Measurements from ENCODE around the gene TMEM164. TPM values are rescaled to one million over a fixed set of nuclear protein-coding genes. Genes with fewer than 3 reads are reported as not detected.
A peak's percentile ranks its signal among the peaks of the same experiment; 100 is the strongest.

Gene TMEM164
- total RNA-seq, 1 donor from 2014 or later = 17.6 TPM

DNA sequence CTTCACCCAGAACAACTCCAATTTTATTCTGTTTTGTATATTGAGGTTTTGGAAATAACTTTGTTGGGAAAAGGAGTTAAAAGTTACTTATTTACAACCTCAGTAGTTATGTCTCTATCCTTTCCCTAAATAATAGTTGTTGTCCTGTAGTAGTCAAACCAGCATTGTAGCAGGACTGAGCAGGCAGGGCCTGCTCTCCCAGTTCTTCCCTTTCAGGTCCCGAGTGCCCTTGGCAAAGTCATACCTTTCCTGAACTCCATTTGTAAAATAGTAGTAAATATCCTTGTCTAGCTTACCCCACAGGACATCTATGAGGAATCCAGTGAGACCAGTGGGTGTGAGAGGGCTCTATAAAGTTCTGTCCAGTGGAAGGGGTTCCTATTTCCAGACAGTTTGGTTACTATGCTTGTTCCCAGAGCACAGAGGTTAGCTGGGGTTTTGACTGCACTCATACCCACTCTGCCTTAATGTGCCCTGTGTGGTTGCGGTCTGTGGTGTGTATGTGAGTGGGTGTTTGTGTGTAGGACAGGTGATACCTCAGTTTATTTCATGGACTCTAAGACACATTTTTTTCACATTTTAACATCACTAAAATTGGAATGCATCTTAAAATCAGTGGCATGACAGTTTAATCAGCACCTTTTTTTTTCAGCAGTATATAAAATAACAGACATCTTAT, 178.7 kb downstream of the TMEM164 start:
- no peak for DNase-seq (ENCODE audit: low read depth)
- no peak for FAIRE-seq
- no peaks in the 10 kb centered on the region for H3K9me3 Mint-ChIP-seq (ENCODE audit: unreplicated experiment)
- Histone ChIP-seq H3K36me3 (ENCODE audit: insufficient read depth, low read length) (no peaks in the 10 kb centered on the region), H2AFZ (ENCODE audit: low read depth, low read length) (no peak overlapping the region), H3K4me2 (ENCODE audit: low read length) (peak overlapping the region; percentile 78), H3K27me3 (ENCODE audit: insufficient read depth, low read length) (no peaks in the 10 kb centered on the region), H3K27ac (ENCODE audit: low read depth, low read length) (peak overlapping the region; percentile 83), H3K79me2 (ENCODE audit: insufficient read depth, low read length) (no peaks in the 10 kb centered on the region), H3K9ac (ENCODE audit: low read length) (peak overlapping the region; percentile 57), H3K9me3 (ENCODE audit: insufficient read depth, low read depth, low read length) (no peaks in the 10 kb centered on the region), H3K4me1 (ENCODE audit: insufficient read depth, low read length) (peaks cover 33% of the 10 kb centered on the region), H4K20me1 (ENCODE audit: insufficient read depth, low read length) (no peaks in the 10 kb centered on the region), H3K4me3 (ENCODE audit: insufficient read depth, low read depth, low read length) (no peak overlapping the region)
- no peaks in the 10 kb centered on the region for H3K27me3 Mint-ChIP-seq (ENCODE audit: low read depth, unreplicated experiment)
- peak overlapping the region; percentile 47 for H3K27ac Mint-ChIP-seq (ENCODE audit: unreplicated experiment)
- TF ChIP-seq EZH2 (IDR thresholded peaks at IDR 0.05; ENCODE audit: insufficient read depth, low read length) = no peak
- TF ChIP-seq, protein P1, sequence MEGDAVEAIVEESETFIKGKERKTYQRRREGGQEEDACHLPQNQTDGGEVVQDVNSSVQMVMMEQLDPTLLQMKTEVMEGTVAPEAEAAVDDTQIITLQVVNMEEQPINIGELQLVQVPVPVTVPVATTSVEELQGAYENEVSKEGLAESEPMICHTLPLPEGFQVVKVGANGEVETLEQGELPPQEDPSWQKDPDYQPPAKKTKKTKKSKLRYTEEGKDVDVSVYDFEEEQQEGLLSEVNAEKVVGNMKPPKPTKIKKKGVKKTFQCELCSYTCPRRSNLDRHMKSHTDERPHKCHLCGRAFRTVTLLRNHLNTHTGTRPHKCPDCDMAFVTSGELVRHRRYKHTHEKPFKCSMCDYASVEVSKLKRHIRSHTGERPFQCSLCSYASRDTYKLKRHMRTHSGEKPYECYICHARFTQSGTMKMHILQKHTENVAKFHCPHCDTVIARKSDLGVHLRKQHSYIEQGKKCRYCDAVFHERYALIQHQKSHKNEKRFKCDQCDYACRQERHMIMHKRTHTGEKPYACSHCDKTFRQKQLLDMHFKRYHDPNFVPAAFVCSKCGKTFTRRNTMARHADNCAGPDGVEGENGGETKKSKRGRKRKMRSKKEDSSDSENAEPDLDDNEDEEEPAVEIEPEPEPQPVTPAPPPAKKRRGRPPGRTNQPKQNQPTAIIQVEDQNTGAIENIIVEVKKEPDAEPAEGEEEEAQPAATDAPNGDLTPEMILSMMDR (IDR thresholded peaks at IDR 0.05; ENCODE audit: insufficient read depth, low read depth, low read length) = no peak
- H3K36me3 Mint-ChIP-seq (ENCODE audit: low read depth, unreplicated experiment) = no peaks in the 10 kb centered on the region
- peaks cover 20% of the 10 kb centered on the region for H3K4me1 Mint-ChIP-seq (ENCODE audit: low read depth, unreplicated experiment)
- H3K4me3 Mint-ChIP-seq (ENCODE audit: unreplicated experiment) = no peak overlapping the region

DNA sequence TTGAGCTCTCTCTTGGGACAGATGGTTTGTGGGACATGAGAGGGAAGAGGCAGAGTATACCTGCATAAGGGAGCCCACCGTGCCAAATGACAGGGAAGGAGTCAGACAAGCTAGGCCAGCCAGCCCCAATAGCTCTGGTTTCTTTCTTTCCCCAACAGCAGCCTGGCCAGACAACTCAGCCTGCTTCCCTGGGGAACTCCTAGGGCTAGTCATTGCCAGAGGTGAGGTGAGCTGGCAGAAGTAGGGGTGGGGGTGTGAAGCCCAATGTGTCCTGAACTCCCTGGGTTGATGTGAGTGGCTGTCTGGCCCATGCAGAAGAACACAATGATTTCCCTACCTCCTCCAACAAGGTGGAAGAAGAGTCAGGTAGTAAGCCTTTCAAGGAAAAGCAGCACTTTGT, 179.4 kb downstream of the TMEM164 start:
- Histone ChIP-seq H3K27me3 (ENCODE audit: insufficient read depth, low read length) (no peaks in the 10 kb centered on the region), H3K36me3 (ENCODE audit: insufficient read depth, low read length) (no peaks in the 10 kb centered on the region), H3K79me2 (ENCODE audit: insufficient read depth, low read length) (no peaks in the 10 kb centered on the region), H3K9ac (ENCODE audit: low read length) (no peak overlapping the region), H2AFZ (ENCODE audit: low read depth, low read length) (no peak overlapping the region), H3K4me3 (ENCODE audit: insufficient read depth, low read depth, low read length) (no peak overlapping the region), H4K20me1 (ENCODE audit: insufficient read depth, low read length) (no peaks in the 10 kb centered on the region), H3K4me2 (ENCODE audit: low read length) (no peak overlapping the region), H3K27ac (ENCODE audit: low read depth, low read length) (peak overlapping the region; percentile 83), H3K9me3 (ENCODE audit: insufficient read depth, low read depth, low read length) (no peaks in the 10 kb centered on the region), H3K4me1 (ENCODE audit: insufficient read depth, low read length) (peaks cover 33% of the 10 kb centered on the region)
- H3K9me3 Mint-ChIP-seq (ENCODE audit: unreplicated experiment) = no peaks in the 10 kb centered on the region
- H3K4me1 Mint-ChIP-seq (ENCODE audit: low read depth, unreplicated experiment) = peaks cover 20% of the 10 kb centered on the region
- TF ChIP-seq EZH2 (IDR thresholded peaks at IDR 0.05; ENCODE audit: insufficient read depth, low read length) = no peak
- TF ChIP-seq, protein P1 (IDR thresholded peaks at IDR 0.05; ENCODE audit: insufficient read depth, low read depth, low read length) = no peak
- no peak for FAIRE-seq
- DNase-seq (ENCODE audit: low read depth) = no peak
- no peak overlapping the region for H3K27ac Mint-ChIP-seq (ENCODE audit: unreplicated experiment)
- no peak overlapping the region for H3K4me3 Mint-ChIP-seq (ENCODE audit: unreplicated experiment)
- H3K27me3 Mint-ChIP-seq (ENCODE audit: low read depth, unreplicated experiment) = no peaks in the 10 kb centered on the region
- H3K36me3 Mint-ChIP-seq (ENCODE audit: low read depth, unreplicated experiment) = no peaks in the 10 kb centered on the region

DNA sequence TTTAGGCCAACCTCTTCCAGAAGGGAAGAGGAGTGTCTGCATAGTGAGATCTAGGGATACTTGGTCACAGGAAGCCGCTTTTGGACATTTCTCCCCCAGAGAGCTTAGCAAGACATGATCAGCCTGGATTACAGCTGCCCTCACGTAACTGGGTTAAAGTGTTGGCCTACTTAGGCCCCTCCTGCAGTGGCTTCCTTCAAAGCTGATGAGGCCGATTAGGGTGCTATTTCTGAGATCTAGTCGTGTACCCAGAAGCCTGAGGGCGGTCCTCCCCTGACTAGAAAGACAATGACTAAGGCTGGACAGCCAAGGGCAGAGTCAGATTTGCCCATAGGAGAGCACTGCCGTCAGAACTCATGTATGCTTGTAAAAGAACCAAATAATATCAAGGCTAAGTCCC, 180.0 kb downstream of the TMEM164 start:
- Histone ChIP-seq H3K4me2 (ENCODE audit: low read length) (no peak overlapping the region), H3K4me1 (ENCODE audit: insufficient read depth, low read length) (peaks cover 33% of the 10 kb centered on the region), H3K36me3 (ENCODE audit: insufficient read depth, low read length) (no peaks in the 10 kb centered on the region), H3K4me3 (ENCODE audit: insufficient read depth, low read depth, low read length) (no peak overlapping the region), H3K79me2 (ENCODE audit: insufficient read depth, low read length) (no peaks in the 10 kb centered on the region), H4K20me1 (ENCODE audit: insufficient read depth, low read length) (no peaks in the 10 kb centered on the region), H3K9me3 (ENCODE audit: insufficient read depth, low read depth, low read length) (no peaks in the 10 kb centered on the region), H2AFZ (ENCODE audit: low read depth, low read length) (no peak overlapping the region), H3K27me3 (ENCODE audit: insufficient read depth, low read length) (no peaks in the 10 kb centered on the region), H3K27ac (ENCODE audit: low read depth, low read length) (no peak overlapping the region), H3K9ac (ENCODE audit: low read length) (no peak overlapping the region)
- no peaks in the 10 kb centered on the region for H3K27me3 Mint-ChIP-seq (ENCODE audit: low read depth, unreplicated experiment)
- H3K4me1 Mint-ChIP-seq (ENCODE audit: low read depth, unreplicated experiment) = peaks cover 20% of the 10 kb centered on the region
- FAIRE-seq (peak; percentile 95), DNase-seq (ENCODE audit: low read depth) (no peak)
- H3K4me3 Mint-ChIP-seq (ENCODE audit: unreplicated experiment) = no peak overlapping the region
- no peaks in the 10 kb centered on the region for H3K36me3 Mint-ChIP-seq (ENCODE audit: low read depth, unreplicated experiment)
- no peak for TF ChIP-seq EZH2 (IDR thresholded peaks at IDR 0.05; ENCODE audit: insufficient read depth, low read length)
- TF ChIP-seq, protein P1 (IDR thresholded peaks at IDR 0.05; ENCODE audit: insufficient read depth, low read depth, low read length) = no peak
- H3K27ac Mint-ChIP-seq (ENCODE audit: unreplicated experiment) = no peak overlapping the region
- H3K9me3 Mint-ChIP-seq (ENCODE audit: unreplicated experiment) = no peaks in the 10 kb centered on the region
